ENCODE data around the gene KIAA1614. TPM values are rescaled to one million over a fixed set of nuclear protein-coding genes. Genes with fewer than 3 reads are reported as not detected.
A peak's percentile ranks its signal among the peaks of the same experiment; 100 is the strongest.

Gene KIAA1614
- polyA plus RNA-seq, 1 donor (not counting 4 experiments of a cell fraction or from before 2014, with no cell fraction given), result 0.03 TPM

DNA sequence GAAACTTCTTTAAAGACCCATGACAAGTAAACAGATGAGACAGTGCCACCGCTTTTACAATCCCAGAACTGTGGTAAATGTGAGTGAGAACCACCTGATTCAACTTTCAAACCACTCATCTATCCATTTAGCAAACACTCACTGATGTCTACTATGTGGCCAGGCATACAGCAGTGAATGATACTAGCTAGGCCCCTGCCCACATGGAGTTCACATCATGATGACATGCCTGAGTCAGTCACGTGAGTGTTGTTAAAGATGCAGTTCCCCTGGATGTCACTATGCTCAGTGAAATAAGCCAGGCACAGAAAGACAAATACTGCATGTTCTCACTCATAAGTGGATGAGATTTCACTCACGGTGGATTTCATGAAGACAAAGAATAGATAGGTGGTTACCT is 81.6 kb downstream of the KIAA1614 start:
- Histone ChIP-seq H3K9ac (ENCODE audit: control insufficient read depth, extremely low read depth, insufficient read depth, low read length) (no peak overlapping the region), H3K9me3 (ENCODE audit: control insufficient read depth, low read depth, low read length) (no peaks in the 10 kb centered on the region), H3K4me2 (ENCODE audit: control insufficient read depth, extremely low read depth, insufficient read depth, low read depth, low read length) (no peak overlapping the region), H4K20me1 (ENCODE audit: control insufficient read depth, extremely low read depth, insufficient read depth, low read length) (no peaks in the 10 kb centered on the region), H3K27ac (ENCODE audit: control insufficient read depth, insufficient read depth, low read length) (no peak overlapping the region), H3K27me3 (ENCODE audit: control insufficient read depth, extremely low read depth, insufficient read depth, low read length) (no peaks in the 10 kb centered on the region), H3K9me1 (ENCODE audit: control insufficient read depth, extremely low read depth, insufficient read depth, low read length) (no peaks in the 10 kb centered on the region), H3K36me3 (ENCODE audit: control insufficient read depth in 2 of 2, extremely low read depth in 1 of 2, insufficient read depth in 2 of 2, low read length in 2 of 2) (peaks cover 10 to 18% of the 10 kb centered on the region in 2 experiments), H2AFZ (ENCODE audit: control insufficient read depth, low read length) (no peak overlapping the region), H3K4me3 (ENCODE audit: control insufficient read depth in 2 of 3, extremely low read depth in 1 of 3, insufficient read depth in 2 of 3, low read depth in 1 of 3, low read length in 3 of 3) (no peak overlapping the region), H3K79me2 (ENCODE audit: control insufficient read depth, insufficient read depth, low read length) (no peaks in the 10 kb centered on the region), H3K4me1 (ENCODE audit: control insufficient read depth, extremely low read depth, insufficient read depth, low read length) (no peaks in the 10 kb centered on the region)
- TF ChIP-seq, protein P1, sequence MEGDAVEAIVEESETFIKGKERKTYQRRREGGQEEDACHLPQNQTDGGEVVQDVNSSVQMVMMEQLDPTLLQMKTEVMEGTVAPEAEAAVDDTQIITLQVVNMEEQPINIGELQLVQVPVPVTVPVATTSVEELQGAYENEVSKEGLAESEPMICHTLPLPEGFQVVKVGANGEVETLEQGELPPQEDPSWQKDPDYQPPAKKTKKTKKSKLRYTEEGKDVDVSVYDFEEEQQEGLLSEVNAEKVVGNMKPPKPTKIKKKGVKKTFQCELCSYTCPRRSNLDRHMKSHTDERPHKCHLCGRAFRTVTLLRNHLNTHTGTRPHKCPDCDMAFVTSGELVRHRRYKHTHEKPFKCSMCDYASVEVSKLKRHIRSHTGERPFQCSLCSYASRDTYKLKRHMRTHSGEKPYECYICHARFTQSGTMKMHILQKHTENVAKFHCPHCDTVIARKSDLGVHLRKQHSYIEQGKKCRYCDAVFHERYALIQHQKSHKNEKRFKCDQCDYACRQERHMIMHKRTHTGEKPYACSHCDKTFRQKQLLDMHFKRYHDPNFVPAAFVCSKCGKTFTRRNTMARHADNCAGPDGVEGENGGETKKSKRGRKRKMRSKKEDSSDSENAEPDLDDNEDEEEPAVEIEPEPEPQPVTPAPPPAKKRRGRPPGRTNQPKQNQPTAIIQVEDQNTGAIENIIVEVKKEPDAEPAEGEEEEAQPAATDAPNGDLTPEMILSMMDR (optimal IDR thresholded peaks at IDR 0.05 in 1 of 3, IDR thresholded peaks at IDR 0.05 in 1 of 3, conservative IDR thresholded peaks at IDR 0.05 in 1 of 3; ENCODE audit: extremely low read depth in 1 of 3, insufficient read depth in 2 of 3, low read length in 3 of 3), result no peak
- no peak for TF ChIP-seq EZH2 (IDR thresholded peaks at IDR 0.05; ENCODE audit: low read length)
- FAIRE-seq, result peak; percentile 72
- no peak for DNase-seq (ENCODE audit: low read depth, low spot score)
- dilution Hi-C loops (cut with MboI; ENCODE audit: extremely low pct_ligation_motif_present, low sequenced_read_pairs), result no loop called here

DNA sequence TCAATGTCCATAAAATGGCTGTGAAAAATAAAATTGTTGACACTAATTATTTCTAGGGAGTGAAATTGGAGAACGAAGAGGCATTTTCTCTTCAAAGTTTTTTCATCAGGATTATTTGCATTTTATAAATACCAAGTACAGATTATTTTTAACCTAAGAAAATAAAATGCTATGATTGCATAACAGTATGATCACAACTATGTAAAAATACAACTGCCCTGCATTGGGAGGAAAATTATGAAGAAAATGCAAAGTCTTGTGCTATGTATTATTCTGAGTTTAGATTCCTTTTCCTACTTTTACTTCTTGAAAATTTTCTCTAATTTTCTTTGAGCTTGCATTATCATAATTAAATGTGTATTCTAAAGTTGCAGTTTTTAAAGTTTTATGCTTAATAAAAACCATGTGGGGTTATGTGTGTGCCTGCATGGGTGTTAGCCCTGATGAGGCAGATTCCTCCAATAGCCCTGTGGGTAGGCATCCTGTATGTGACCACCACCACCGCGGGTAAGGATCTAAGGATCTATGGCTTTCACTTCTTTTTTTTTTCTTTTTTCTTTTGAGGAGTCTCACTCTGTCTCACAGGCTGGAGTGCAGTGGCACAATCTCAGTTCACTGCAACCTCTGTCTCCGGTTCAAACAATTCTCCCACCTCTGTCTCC is 85.3 kb downstream of the KIAA1614 start:
- Histone ChIP-seq H3K9me3 (ENCODE audit: control insufficient read depth, low read depth, low read length) (no peaks in the 10 kb centered on the region), H3K9ac (ENCODE audit: control insufficient read depth, extremely low read depth, insufficient read depth, low read length) (no peak overlapping the region), H3K4me1 (ENCODE audit: control insufficient read depth, extremely low read depth, insufficient read depth, low read length) (no peaks in the 10 kb centered on the region), H2AFZ (ENCODE audit: control insufficient read depth, low read length) (no peak overlapping the region), H3K27me3 (ENCODE audit: control insufficient read depth, extremely low read depth, insufficient read depth, low read length) (no peaks in the 10 kb centered on the region), H3K4me2 (ENCODE audit: control insufficient read depth, extremely low read depth, insufficient read depth, low read depth, low read length) (no peak overlapping the region), H3K4me3 (ENCODE audit: control insufficient read depth in 2 of 3, extremely low read depth in 1 of 3, insufficient read depth in 2 of 3, low read depth in 1 of 3, low read length in 3 of 3) (no peak overlapping the region), H3K27ac (ENCODE audit: control insufficient read depth, insufficient read depth, low read length) (no peak overlapping the region), H3K9me1 (ENCODE audit: control insufficient read depth, extremely low read depth, insufficient read depth, low read length) (no peaks in the 10 kb centered on the region), H3K36me3 (ENCODE audit: control insufficient read depth in 2 of 2, extremely low read depth in 1 of 2, insufficient read depth in 2 of 2, low read length in 2 of 2) (peaks cover 3 to 12% of the 10 kb centered on the region in 2 experiments), H3K79me2 (ENCODE audit: control insufficient read depth, insufficient read depth, low read length) (peaks cover 2% of the 10 kb centered on the region), H4K20me1 (ENCODE audit: control insufficient read depth, extremely low read depth, insufficient read depth, low read length) (no peaks in the 10 kb centered on the region)
- FAIRE-seq, result no peak
- dilution Hi-C loops (cut with MboI; ENCODE audit: extremely low pct_ligation_motif_present, low sequenced_read_pairs), result no loop called here
- TF ChIP-seq EZH2 (IDR thresholded peaks at IDR 0.05; ENCODE audit: low read length), result no peak
- TF ChIP-seq, protein P1 (optimal IDR thresholded peaks at IDR 0.05 in 1 of 3, IDR thresholded peaks at IDR 0.05 in 1 of 3, conservative IDR thresholded peaks at IDR 0.05 in 1 of 3; ENCODE audit: extremely low read depth in 1 of 3, insufficient read depth in 2 of 3, low read length in 3 of 3), result no peak
- DNase-seq (ENCODE audit: low read depth, low spot score), result no peak

Other genes starting within 250 kb of the KIAA1614 start
- 27.8 to 34.5 TPM (median 30.7 TPM) in 3 replicates for gene STX6, start 110.0 kb downstream of the KIAA1614 start, polyA plus RNA-seq
- gene MR1, start 121.1 kb downstream of the KIAA1614 start, polyA plus RNA-seq, result 24.0 to 51.5 TPM (median 32.3 TPM) in 3 replicates
- gene IER5, start 175.8 kb downstream of the KIAA1614 start, polyA plus RNA-seq, result 18.1 to 22.5 TPM (median 20.0 TPM) in 3 replicates